ENCODE data around the gene IRX5.
A peak's percentile ranks its signal among the peaks of the same experiment; 100 is the strongest.

Gene IRX5

DNA sequence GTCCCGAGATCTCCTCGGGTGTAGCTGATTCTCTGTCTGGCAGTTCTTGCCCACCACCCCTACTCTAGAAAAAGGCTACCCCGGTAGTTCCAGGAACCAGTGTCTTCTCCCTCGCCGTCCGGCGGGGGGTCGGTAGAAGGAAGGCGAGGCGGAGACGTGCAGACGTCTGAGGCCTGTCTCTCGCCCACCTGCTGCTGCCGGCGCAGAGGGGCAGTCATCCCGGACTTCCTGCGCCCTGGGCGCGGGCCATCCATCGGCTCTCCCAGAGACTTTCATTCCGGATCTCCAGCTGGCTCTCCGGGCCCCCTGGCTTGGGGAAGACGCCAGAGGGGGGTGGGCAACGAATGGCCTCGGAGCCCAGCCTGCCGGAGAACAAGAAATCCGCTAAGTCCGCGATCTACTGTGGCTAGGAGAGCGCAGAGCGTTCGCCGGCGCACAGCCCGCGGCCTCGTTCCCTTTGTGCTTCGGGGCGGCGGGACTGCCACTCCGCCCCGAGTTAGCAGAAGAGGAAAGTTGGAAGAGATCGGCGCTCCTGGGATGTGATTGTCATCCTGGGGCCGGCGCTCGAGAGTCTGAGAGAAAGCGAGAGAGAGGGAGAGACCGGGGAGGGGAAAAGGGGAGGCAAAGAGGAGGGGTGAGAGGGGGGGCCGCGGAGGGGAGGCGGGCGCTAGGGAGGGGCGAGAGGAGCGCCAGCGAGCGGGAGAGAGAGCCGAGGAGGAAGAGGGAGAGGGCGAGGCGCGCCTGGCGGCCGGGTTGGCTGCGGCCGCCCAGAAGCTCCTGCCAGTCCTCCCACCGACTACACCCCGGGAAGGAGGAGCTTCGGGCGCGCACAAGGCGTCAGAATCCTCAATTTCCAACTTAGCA is at the start of gene IRX5:
IRX5 (plus strand) TSS at position 861 of the 864 bp plus-strand sequence. CDS start 334 bp downstream, outside the sequence.
- peak; percentile 92 for DNase-seq

DNA sequence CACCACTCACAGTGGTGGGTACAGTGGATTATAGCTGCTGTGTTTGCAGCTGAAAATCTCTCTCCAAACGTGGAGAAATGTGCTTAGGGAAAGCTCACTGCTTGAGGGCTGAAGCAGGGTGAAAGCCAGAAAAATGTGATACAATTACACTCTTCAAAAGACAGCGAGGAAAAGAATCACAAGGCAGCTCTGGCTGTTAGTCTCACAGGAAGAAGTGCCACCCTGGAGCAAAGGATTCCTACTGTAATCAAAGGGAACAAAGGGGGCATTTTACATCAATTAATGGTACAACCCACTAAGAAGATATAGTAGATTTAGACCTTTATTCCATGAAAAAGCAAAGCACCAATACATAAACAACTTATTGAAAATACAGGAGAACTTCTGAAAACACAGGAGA is 48.1 kb upstream of the IRX5 start:
- DNase-seq: no peak

DNA sequence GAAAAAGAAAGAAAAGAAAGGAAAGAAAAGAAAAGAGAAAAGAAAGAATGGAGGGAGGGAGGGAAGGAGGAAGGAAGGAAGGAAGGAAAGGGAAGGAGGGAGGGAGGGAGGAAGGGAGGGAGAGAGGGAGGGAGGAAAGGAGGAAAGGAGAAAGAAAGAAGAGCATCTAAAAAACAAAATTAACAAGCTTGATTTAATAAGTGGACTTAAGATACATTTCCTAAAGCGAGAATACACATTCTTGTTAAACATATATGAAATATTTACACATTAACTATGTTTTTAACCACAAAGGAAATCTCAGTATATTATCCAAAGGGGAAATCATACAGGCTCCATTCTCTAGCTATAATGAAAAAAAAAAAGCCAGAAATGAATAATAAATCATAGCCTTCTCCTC is 47.3 kb upstream of the IRX5 start:
- no peak for DNase-seq

- no peak for DNase-seq
Observed at GRCh38 chr16:54886078-54886477, 44.6 kb upstream of the IRX5 start.

DNA sequence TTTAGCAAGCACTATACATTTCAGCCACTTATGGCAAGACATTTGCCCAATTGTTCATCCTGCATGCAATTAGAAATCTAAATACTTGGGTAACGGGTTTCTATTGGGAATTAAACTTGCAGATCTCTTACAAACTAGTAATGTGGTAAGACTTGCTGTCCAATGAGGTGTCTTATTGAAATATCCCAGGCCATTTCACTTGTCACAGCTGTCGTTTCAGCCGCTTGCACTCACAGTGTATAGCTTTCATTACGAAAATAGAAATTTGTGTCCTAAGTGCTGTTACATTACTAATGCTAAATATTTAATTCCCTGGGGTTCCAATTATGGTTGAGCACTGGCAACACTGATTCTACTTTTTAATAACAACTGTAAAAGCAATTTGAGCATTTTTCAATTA is 40.3 kb upstream of the IRX5 start:
- DNase-seq: no peak

DNA sequence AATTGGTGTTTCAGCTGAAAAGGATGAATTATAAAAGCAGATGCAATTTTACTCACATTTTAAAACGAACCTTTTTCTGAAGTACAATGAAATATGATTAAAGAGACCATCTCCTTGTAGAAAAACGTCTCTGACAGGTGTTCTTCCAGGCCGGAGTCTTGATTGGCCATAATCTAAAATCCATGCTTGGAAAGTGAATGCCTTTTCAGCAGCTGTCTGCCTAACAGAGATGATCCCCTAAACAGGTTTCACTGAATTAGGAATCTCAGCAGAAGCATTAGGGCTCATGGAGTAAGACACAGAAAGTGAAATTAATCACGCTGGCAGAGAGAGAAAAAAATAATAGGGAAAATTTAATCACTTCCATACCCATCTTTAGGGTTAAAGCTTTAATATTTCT is 39.3 kb upstream of the IRX5 start:
- no peak for DNase-seq

DNA sequence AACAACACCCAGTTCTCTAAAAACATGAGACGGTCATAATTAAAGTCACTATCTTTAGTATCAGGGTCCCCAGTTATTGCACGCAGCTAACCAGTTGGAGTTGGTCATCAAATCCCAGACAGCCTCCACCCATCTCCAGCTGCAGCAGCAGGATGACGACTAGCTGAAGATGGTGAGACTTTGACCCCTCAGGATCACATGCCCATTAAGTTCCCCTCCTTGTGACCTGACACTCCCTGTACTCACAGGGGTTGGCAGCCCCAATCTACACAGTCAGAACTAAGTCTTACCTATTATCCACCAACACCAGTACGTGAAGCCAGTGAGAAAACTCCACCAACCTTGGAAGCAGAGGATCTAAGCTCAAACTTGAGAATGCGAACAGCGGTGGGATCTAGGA is 37.7 kb upstream of the IRX5 start:
- no peak for DNase-seq

DNA sequence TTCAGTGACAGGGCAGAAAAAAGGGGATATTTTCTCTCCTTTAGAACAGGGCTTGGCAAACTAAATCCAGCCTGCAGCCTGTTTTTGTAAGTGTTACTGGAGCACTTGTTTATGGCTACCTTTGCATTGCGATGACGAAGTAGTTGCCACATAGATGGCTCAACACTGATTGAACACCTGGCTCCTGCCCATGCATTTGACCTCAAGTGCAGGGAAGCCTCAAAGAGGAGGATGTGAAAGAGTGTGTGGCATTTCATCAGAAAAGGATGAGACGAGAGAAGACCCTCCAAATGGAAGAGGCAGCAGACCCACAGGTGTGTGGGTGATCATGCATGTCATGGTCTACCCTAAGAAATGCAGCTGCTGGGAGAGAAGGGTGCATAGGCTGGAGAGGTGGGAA is 32.7 kb upstream of the IRX5 start:
- no peak for DNase-seq

GRCh38 chr16:54901606-54902005 is 29.1 kb upstream of the IRX5 start:
- DNase-seq: no peak

DNA sequence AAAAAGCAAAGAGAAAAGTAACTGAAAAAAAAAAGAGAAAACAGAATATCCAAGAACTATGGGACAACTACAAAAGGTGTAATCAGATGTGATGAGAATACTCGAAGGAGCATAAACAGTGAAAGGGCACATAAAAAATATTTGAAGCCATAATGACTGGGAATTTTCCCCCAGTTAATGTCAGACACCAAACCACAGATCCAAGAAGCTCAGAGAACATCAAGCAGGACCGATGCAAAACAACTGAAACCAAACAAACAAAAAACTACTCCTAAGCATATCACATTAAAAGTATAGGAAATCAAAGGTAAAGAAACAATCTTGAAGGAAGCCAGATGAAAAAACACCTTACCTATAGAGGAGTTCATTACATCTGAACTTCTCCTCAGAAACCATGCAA is 27.6 kb upstream of the IRX5 start:
- no peak for DNase-seq

- DNase-seq: no peak
Observed at GRCh38 chr16:54911079-54911478, 19.6 kb upstream of the IRX5 start.

GRCh38 chr16:54912720-54913119 is 17.9 kb upstream of the IRX5 start:
- DNase-seq: no peak

DNA sequence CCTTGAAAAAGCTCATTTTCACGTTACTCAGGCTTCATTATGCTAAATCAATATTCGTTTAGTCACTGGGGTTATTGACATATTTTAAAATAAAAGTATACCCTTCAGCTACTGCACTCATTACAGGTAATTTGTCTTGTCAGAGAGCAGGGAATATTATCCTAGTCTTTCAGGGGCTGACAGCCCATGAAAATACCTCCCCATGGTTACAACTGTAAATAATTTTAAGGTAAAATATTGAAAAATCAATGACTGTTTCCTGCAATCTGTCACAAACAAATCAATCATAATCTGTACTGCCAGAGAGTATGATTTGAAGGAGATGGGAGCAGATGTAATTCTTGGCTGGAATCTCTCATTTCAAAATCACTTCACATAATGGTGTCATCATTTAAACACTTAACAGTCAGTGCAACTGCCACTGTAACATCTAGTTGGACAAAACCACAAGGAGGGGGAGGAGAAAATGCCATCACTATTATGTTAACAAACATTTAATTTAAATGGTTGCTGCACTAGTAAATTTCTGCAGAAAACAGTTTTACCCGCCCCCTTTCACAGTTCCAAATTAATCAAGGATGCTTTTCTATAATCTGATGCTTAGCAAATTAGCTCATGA is 9.3 kb upstream of the IRX5 start:
- no peak for DNase-seq

GRCh38 chr16:54923055-54923473 is 7.6 kb upstream of the IRX5 start:
- no peak for DNase-seq

DNA sequence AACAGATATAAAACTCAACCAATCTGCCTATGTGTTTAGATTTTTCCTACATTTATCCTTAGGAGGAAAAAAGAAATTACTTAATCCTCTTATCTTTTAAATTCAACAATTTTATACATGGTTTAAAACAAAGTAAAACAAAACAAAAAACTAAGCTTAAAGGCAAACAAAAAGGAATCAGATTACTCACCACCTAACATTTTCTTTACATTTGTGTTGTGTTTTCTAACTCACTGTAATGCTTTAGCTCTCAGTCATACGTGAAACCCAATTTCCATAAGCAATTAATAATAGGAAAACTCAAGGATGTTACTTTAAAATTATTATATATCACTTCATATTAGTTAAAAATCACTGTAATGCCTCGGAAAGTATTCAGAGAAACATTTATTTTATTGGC is 6.7 kb upstream of the IRX5 start:
- DNase-seq: no peak

GRCh38 chr16:54926166-54926838 is 4.4 kb upstream of the IRX5 start:
- no peak for DNase-seq

DNA sequence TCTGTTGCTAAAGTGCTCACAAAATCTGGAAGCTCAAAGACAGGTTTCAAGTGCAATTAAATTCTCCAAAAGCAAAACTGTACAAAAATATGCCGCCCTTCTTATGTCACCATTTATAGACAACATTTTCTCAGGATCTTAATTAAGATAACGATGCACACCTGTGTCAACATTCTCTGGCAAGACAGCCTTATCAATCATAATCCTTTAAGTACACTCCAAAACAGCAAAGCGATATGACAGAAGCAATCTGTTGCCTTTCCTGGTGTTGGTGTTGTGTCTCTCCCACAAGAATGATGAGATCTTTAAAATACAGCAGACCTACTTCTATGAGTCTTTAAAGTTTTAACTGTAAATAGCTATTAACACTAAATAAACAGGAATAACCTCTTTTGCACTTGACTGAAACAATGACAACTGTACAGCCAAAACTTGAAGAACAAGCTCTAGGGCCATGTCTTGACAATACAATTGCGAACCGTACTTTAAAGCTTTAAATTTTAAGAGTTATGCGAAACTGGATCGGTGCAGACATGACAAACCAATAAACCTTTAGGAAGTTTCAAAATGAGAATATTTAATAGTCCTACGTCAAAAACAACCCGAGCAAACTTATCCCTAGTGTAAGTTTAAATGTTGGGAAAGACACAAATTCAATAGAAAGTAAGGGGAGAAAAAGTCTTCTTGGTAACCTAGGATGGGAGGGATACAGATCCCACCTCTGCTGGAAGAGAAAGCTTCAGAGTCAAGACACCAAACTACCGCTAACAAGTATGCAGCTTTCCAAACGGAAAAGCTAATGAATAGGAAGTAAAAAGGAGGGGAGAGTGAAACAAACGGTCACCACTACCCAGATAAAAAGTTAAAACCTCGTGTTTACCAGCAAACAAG is 3.3 kb upstream of the IRX5 start:
- DNase-seq: no peak

GRCh38 chr16:54928016-54928356 is 2.7 kb upstream of the IRX5 start:
- no peak for DNase-seq

DNA sequence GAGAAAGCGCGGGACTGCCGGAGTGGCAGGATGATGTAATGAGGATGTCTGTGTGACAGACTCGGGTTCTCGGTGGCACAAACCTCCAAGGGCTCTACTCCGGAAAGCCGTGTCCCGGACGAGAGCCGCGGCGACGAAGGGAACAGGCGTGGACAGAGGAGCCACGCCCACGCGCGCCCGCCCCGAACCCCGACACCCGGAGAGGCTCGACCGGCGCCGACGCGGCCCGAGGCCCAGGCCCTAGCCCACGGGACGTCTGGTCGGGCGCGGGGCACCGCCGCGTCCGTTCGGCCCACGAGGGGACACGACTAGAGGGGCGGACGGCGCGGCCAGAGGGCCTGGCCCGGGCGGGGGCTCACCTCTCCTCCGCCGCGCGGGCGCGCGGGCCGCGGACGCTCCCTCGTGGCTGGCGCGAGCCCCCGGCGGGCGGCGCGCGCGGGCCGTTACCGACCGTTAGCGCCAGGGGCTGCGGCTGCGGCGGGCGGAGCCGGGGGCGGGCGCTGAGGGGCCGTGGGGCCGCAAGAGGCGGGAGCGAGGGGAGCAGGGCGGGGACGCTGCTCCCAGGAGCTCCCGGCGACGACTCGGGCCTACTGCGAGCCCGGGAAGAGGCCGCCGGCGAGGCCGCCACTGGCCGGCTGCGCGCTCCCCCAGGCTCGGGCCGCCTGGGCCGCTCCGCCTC is 2.1 kb upstream of the IRX5 start:
- DNase-seq: no peak

GRCh38 chr16:54929090-54930004 is 1.3 kb upstream of the IRX5 start:
- peak; percentile 98 for DNase-seq

GRCh38 chr16:54930869-54931119 is 129 bp downstream of the IRX5 start:
- DNase-seq: no peak
